GM23248 (cell line): ENCODE data around the gene VANGL2.

Experiments used
- EZH2 ChIP-seq: fragments of 200-600 bp; sonication (generic); IDR thresholded peaks from 2 replicates; pipeline ENCODE4 v1.6.1; 2018; ENCODE audit warnings: antibody characterized with exemption, mild to moderate bottlenecking; ENCODE audit not compliant: insufficient read depth, poor library complexity, severe bottlenecking
- EZH2phosphoT487 ChIP-seq: fragments of 200-600 bp; sonication (generic); IDR thresholded peaks from 2 replicates; pipeline ENCODE4 v1.6.1; 2018; ENCODE audit warnings: antibody characterized with exemption, moderate library complexity, mild to moderate bottlenecking, low read depth; ENCODE audit not compliant: insufficient read depth

GRCh38 chr1:160439718-160440117 is 39.4 kb downstream of the VANGL2 start:
- TF ChIP-seq EZH2 (no peak), EZH2phosphoT487 (no peak)
